SKM-1 treated with dmso at 0.1 percent for 144 hours (cell line): ENCODE data around the gene GALNT11.

Source experiments
- DNase-seq: peaks from one replicate; lab custom pipeline; 2025; ENCODE audit not compliant: unreplicated experiment; lab: John Stamatoyannopoulos, UW

GALNT11 gene

DNA sequence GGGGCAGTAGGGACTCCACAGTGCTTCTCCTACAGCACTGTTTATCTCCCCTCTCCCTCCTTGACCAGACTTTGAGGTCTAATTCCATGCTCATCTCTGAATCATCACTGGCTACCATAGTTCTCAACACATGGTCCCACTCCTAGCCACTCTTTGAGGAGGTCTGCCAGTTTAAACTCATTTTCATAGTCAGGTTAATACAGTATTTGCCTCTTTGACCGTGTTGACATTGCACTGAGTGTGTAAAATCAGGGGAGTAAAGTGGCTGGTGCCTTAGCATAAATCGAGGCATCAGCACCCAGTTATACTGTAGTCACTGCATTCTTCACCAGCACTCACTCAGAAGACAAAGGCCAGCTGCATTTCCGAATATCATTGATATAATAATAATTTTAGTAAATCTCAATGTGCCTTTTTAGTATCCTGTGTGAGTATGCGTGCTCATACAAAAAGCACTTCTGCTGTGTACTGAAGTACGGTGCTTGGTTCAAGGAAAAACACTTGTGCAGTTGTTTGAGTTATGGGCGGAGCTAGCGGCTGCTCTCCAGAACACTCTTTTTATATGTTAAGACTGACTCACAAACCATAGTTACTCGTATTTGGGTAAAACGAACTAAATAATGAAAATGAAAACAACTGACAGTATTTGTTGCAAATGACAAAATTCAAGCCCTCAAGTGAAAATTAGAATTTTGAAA, 89.7 kb downstream of the GALNT11 start:
- DNase-seq: no peak

DNA sequence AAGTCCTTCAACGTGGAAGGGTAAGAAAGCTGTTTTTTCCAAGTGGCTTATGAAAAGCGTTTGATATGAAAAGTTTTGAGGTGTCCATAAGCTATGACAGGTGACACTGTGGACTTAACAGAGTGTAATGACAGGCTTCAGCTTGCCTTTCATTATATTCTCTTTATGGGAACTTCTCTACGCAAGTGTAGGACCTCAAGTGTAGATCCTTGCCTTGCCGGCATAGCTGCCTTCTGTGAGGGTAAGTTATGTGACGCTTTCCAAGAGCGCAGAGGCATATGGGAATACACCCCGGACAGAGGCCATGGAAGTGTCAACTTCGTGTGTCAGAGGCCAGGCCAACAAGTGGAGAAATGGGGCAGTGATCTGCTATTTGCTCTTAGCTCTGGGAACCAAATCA, 91.9 kb downstream of the GALNT11 start:
- DNase-seq: no peak

DNA sequence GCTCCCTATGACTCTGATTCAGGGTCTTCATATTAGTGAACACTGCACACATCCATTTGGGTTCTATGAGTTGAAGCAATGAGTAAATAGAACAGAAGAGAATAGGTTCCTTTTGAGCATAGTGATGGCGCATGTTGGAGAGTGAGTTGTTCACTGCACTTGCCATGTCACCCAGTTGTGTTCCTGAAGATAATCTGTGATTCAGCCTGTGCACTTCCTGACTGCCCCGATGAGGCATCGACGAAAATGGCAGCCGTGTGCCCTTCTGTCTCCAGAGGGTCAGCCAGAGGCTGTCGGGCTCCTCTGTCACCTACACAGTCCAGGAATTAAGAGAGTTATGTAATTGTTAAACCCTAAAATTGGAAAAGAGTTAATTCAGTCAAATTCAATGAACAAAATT, 94.7 kb downstream of the GALNT11 start:
- no peak for DNase-seq

DNA sequence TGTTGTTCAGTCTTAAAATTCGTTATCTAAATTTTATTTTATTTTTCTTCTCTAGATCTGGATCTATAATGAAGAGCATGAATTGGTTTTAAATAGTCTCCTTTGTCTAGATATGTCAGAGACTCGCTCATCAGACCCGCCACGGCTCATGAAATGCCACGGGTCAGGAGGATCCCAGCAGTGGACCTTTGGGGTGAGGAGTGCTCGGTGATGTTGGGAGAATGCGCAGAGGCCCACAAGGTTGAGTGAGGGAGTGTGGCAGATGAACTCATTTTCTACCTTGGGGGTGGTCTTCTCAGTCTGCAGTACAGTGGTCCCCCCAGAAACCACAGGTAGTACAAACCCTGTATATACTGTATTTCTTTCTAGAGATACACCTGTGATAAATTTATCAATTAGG, 95.3 kb downstream of the GALNT11 start:
- DNase-seq: no peak

DNA sequence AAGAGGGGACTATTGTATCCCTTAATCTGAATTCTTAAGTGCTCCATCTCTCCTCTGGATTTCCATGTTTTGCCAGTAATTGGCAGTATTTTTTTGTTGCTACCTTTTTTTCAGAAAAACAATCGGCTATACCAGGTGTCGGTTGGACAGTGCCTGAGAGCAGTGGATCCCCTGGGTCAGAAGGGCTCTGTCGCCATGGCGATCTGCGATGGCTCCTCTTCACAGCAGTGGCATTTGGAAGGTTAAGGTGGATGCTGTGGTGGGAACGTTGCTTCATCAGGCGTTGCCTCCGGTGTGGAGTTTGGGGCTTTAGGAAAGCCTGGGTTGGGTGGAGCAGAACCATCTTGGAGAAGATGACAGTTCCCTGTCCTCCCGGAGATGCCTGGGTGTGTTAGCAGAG, 96.0 kb downstream of the GALNT11 start:
- DNase-seq: no peak

DNA sequence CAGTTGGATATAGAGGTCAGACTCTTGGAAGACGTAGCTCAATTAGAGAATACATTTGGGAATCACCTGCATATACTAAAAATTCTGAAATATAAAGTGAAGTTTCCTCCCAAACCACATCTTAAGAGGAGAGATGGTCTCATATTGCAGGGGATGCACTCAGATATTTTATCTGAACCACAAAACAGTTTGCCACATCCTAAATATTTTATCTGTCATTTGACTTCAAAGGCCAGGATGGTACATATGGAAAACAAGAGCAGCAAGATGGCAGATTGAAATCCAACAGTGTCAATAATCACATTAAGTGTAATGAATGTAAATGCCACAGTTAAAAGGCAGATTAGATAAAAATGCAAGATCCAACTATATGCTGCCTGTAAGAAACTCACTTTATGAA, 97.1 kb downstream of the GALNT11 start:
- no peak for DNase-seq

DNA sequence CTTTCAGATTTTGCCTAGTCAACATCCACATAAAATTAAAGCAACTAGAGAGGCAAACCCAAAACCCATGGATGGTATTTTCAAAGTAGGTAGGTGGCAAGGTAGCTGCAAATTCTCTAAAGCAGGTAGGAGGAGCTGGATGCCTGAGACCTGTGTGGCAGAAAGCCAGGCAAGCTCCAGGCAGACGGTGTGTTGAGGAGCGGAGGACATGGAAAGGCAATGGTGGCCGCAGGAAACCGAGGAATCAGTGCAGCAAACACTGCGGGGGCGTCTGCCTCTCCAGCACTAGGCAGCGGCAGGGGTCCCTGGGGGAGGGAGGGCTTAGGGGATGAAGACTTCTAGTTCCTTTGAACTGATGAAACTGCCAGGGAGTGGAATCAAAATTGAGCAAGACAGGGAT, 101.3 kb downstream of the GALNT11 start:
- no peak for DNase-seq

DNA sequence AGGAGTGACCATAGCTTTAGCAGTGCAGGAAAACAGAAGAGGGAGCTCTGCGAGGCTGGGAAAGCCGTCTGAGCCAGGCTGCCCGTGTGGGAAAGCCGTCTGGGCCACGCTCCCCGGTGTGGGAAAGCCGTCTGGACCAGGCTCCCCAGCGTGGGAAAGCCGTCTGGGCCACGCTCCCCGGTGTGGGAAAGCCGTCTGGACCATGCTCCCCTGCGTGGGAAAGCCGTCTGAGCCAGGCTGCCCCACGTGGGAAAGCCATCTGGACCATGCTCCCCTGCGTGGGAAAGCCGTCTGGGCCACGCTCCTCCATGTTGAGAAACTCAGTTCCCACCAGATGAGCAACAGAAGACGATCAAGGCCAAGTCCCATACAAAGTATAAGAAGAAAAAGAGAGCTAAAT, 101.8 kb downstream of the GALNT11 start:
- no peak for DNase-seq

DNA sequence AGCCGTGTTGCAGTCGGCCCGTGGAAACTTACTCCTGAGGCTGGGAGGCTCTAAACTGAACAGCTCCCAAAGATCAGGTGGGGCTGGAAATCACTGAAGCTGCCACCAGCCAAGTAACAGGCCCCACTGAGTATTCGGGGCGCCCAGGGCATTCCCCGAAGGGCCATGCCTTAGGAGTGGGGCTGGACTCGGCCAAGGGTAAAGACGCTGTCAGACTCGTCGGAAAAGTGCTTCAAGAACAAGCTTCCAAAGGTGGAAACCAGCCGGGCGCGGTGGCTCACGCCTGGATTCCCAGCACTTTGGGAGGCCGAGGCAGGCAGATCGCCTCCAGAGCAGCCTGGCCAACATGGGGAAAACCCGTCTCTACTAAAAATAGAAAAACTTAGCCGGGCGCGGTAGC, 102.8 kb downstream of the GALNT11 start:
- no peak for DNase-seq

DNA sequence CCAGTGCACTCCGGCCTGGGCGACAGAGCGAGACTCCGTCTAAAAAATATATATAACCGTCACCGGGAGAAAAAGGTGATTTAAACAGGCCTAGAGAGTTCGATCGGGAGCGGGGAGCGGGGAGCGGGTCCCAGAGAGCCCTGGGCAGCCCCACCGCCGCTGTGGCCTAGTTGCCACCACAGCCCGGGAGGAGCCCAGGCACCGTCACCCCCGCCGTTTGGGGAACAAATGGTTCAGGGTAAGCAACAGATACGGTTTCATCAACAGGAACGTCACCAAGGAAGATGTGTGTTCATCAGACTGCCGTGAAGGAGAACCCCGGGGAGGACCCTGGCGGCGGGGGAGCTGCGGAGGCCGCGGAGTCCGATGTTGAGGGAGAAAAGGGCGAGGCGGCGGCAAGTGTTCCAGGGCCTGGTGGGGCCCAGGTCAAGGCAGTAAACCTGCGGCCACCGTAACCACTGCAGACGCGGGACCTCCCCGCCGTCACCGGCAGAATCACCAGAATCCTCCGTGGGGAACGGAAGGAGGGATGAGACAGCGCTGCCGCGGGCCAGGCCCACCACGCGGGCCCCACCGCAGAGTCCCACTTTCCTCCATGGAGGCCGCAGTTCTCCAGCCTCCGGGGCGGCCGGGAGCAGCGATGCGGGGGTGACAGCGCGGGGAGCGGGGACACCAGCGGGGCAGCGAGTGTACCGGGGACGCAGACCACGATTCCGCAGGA, 103.4 kb downstream of the GALNT11 start:
- no peak for DNase-seq

DNA sequence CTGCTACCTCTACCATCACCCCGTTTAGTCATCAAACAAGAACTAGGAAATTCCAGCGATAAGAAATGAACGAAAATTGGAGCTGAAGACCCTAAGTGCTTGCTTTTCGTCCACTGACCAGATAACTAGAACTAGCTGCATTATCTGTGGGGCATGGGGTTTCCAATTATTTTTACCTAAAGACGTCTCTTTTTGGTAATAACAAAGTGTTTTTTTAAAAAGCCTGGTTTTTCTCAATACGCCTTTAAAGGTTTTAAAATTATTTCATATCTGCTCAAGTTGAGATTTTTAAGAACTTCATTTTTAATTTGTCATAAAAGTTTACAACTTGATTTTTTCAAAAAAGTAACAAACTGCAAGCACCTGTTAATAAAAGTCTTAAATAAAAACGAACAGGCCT, 104.2 kb downstream of the GALNT11 start:
- no peak for DNase-seq

DNA sequence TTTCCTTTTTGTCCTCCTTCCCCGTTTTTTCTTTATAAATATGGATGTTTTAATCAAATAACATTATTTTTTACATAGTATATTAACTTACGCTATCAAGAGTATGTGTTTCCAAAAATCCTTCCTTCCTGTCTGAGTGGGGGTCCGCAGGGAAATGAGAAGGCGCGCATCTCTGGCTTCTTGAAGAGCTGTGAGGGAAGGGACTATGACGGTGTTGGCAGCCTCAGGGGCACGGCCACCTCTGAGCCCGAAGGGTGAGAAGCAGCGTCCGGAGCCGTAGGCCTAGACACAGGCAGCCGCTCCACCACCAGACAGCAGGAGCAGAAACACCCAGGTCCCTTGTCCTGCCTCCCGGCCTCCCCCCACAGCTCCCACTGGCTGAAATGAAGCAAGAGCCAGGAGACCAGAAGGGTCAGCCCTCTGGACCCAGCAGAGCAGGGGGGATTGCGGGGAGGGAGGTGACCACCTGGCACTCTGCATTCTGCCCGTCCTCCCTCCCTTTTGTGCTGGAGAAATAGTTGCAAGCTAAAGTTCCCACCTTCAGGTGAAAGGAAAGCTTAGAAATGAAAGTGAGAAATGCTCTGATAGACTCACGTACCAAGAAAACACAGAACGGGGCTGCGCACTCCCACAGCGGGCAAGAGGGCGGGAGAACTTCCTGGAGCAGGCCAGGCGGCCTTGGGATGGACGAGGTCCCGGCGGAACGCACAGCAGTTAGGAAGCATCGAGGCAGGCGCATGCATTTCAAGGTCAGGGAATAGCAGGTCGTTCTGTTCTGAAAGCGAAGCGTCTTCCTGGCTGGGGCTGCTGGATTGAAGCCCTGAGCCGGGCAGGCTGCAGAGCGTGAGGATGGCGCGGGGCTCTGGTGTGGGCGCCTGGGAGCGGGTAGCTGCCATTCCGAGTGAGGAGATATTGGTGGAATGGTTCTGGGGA, 105.5 kb downstream of the GALNT11 start:
- DNase-seq: no peak

DNA sequence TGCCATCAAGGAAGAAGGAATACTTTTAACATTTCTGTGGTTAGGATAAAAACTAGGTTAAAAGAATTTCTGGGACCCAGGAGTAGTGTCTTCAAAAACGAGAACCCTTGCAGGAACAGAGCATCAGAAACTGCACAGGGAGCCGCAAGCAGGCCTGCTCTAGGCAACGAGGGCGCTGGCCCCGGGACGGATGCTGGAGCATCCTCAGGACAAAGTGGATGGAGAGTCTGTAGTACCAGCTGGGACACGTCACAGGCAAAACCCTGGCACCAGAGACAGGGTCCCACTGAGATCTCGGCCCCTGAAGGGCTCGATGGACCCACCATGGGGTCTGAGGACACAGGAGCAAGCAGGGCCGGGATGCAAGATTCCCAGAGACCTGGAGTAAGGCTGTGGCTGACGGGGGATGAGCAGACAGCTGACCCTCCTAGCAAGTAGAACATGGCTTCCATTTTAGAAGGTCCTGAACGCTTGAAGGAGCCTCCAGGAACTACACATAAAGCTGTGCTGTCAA, 106.6 kb downstream of the GALNT11 start:
- no peak for DNase-seq

DNA sequence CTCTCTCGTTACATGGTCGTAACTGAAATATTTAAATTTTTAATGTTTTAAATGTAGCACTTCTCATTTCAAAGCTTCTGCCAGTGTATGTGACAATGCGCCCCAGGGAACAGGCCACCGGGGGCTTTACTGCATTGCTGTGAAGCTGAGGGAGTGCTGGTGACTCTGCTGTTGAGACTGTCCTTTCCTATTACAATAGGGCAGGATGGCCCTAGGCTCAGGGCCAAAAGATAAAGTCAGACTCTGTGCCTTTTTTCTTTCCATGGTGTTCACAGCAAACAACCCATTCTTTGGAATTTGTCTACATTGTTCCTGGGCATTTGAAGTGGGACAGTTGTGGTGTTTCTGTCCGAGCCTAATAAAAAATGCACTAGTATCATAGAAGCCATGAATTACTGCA, 107.3 kb downstream of the GALNT11 start:
- no peak for DNase-seq

DNA sequence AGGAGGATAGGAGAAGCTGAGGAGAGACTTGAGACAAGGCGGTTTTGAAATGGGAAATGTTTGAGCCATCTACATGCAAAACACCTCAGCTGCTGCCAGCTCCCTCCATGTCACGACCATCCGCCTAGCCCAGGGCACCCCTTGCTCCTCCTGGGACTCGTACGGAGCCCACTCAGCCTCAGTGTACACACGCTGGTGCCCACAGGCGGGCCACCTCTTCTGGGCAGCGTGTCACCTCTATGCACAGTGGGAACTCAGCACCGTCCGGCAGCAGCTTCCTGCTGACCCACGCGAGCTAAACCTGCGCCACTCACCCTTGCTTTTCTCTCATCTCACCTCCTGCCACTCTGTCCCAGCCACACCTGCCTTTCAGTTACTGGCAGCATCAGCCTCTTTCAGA, 108.3 kb downstream of the GALNT11 start:
- no peak for DNase-seq

DNA sequence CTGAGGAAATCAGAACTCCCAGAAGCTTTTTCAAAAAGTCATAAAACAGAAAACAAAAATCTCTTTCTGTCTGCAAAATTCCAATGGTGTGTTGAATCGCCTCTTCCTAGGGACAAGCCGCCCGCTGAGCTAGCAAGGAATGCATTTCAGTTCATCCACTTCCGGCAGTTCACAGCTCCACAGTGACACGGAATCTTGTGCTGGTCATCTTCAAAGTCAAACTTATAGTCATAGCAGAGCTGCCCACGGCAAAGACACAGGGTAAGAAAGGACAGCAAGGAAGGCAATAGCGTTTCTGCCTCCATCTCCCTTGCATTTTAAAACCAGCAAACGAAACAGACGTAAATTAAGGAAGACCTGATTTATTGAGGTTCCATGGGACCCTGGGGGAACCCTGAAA, 111.2 kb downstream of the GALNT11 start:
- no peak for DNase-seq

DNA sequence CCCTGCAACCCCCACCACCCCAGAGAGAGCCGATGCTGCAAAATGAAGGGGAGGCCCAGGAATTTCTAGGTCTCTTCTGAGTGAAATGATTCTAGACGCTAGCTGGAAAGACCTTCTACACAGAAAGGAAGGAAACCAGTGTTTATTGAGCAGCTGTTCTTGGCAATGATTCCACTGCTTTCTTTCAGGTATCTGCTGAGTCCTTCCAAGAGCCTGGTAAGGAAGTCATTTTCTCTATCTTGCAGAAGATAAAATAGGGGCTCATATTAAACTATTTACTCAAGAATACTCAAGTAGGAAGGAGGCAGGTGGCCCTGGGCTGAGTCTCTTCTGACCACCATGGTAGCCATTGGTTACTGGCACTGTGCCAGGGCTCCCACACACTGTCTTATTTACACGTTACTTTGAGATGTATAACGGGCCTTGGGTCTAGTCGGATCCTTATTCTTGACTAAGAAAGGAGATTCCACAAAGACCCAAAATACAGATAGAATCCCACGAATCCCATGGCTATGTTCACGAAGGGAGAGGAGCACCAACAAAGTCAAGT, 112.1 kb downstream of the GALNT11 start:
- DNase-seq: no peak

DNA sequence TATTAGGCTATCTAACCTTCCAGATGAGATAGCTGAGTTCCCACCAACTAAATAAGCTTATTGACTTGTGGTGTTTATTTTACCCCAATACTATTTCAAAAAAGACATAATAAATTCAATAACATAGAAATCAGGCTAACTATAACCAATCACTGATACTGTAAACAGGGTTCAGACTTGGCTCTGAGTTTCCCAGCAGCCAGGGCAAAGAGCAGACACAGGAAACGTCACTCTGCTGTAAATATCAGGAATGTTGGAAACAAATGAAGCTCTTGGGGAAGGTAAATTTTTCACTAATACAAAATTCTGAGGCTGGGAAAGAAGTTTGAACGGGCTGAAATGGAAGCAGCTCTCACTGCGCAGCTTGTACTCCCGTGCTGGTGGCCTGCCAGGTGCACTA, 114.6 kb downstream of the GALNT11 start:
- DNase-seq: no peak

DNA sequence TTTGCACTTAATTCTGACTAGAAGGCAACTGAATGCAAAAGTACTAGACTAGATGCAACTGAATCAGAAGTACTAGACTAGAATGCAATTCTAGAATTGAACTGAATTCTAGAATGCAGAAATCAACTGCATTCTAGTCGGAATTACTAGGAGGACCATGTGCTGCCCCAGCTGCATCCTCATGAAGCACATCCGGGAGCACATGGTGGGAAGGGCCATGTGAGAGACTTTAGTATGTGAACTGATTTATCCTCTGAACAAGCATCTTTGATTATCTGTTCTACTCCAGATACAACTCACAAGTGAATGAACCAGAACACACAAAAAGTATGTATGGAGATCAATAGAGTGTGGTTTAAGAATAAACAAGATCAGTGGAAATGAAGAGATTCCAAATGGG, 115.1 kb downstream of the GALNT11 start:
- DNase-seq: no peak

DNA sequence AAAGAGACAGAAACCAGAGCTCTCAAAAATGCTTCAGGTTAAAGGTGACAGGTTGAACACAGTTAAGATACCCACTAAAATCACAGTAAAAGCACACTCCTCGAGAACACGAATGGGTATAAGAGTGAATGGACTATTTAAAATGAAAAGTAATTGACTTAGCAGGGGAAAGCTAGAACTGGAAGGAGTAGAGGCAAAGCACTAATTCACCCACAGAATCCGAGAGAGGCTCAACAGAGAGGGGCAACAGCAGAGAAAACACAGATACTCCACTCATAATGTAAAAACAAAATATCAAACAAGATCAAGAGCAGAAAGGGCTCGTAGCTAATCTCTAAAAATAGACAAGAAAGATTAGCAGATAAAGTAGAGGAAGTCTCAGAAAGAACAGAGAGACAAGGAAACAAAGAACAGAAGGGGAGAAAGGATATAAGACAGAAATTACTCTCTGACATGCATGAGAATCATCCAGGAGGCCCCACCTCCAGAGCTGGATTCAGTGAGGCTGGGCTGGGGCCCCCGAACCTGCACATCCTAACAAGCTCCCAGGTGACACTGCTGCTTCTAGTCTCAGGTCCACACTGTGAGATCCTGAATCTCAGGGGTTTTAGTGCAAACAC, 117.6 kb downstream of the GALNT11 start:
- no peak for DNase-seq
